Psoas muscle (tissue), 8 donors: Measurements from ENCODE around the gene CDC45. TPM values are rescaled to one million over a fixed set of nuclear protein-coding genes. Genes with fewer than 3 reads are reported as not detected.
A peak's percentile ranks its signal among the peaks of the same experiment; 100 is the strongest.

Source experiments
- ATAC-seq, 4 donors: fragments of 200-7000 bp; cut with Tn5 transposase; one replicate each; pipeline ENCODE4 v1.9.1; 2020; ENCODE audit warnings: moderate library complexity in 3 of 4, mild to moderate bottlenecking in 2 of 4
- DNase-seq, 2 donors: peaks; one replicate each; pipeline ENCODE4 v3.0.0-alpha.2; 2020
- H3K27ac ChIP-seq: fragments of 200-600 bp; one replicate; pipeline ENCODE4 v1.8.0; 2022
- H3K27me3 ChIP-seq, 3 donors: fragments of 200-600 bp in 1 of 3; one replicate each; pipeline versions ENCODE4 v1.6.1 to v1.8.0; 2013 to 2022; ENCODE audit warnings: low read length in 2 of 3, mild to moderate bottlenecking in 2 of 3, moderate library complexity in 1 of 3; ENCODE audit not compliant: insufficient read depth in 3 of 3
- H3K36me3 ChIP-seq, 2 donors: fragments of 200-600 bp in 1 of 2; one replicate each; pipeline versions ENCODE4 v1.6.1 to v1.8.0; 2013 to 2022; ENCODE audit warnings: low read depth in 1 of 2, mild to moderate bottlenecking in 1 of 2, moderate library complexity in 1 of 2; ENCODE audit not compliant: insufficient read depth in 1 of 2
- H3K4me1 ChIP-seq: fragments of 200-600 bp; one replicate; pipeline ENCODE4 v1.8.0; 2022
- H3K4me3 ChIP-seq: fragments of 200-600 bp; one replicate; pipeline ENCODE4 v1.8.0; 2022; ENCODE audit warnings: mild to moderate bottlenecking
- H3K9me3 ChIP-seq: fragments of 200-600 bp; one replicate; pipeline ENCODE4 v1.8.0; 2022
- CTCF ChIP-seq: fragments of 200-600 bp; IDR thresholded peaks from one replicate; pipeline ENCODE4 v1.8.0; 2022; ENCODE audit warnings: antibody characterized with exemption
- WGBS, 3 donors: extraction: QIAGEN DNeasy Blood & Tissue Kit; methylation state at CpG; one replicate each; pipeline versions ENCODE4 v1.1.6 to v1.1.7; 2013; 5-methylcytosine and 5-hydroxymethylcytosine counted together
- intact Hi-C, 2 donors: fragments of 100-400 bp; cut with DNase I; formaldehyde crosslinking; loops; one replicate each; pipeline versions ENCODE4 v1.11.0 to v1.14.2; 2022
- polyA plus RNA-seq, 3 donors: library from polyadenylated mRNA; stranded (reverse); fragments of 200-250 nt; gene quantifications; one replicate each; pipeline ENCODE4 v1.2.3, GENCODE V29; 2013
- total RNA-seq, 4 donors: library from RNA; stranded (reverse); fragmentation: NEBNext Ultra II Directional in 2 of 4; extraction: Animal tissue kit (Norgen Biotek cat#: 25700) in 2 of 4; gene quantifications; one replicate each; pipeline versions ENCODE4 v1.2.1 to v1.2.4, GENCODE V29; 2021 to 2023
- donor health status: healthy with polysubstance abuse.
- donor health status: DM: no; HTN: no; CAD: no; lungs with moderate emphysema.
- donor health status: Bipolar disorder and iron deficiency.
- donor health status: healthy.
- donor health status: DM: yes; HTN: yes; CAD: no.
- donor health status: DM: no; HTN: no; CAD: no.
- donor health status: DM: no; HTN: no; CAD: no.
- donor health status: DM: yes; HTN: yes; CAD: no.

Gene CDC45
- total and polyA plus RNA-seq, 7 donors, result 0.30 to 0.77 (median 0.71) TPM; not detected in 2

GRCh38 chr22:19477321-19478044 lies 2.2 kb upstream of the CDC45 start:
- no peak for TF ChIP-seq CTCF
- no peak for ATAC-seq
- H3K36me3 ChIP-seq, result peaks cover 3 to 31% of the 10 kb centered on the region in 2 donors
- intact Hi-C loops, result loop anchor here (5.0 to 10.0 kb wide), 2 partner anchors 35 to 183 kb away; partner anchors contain the start of gene CLTCL1 (in 1 of the 2)
- DNase-seq, result no peak
- peaks cover 52% of the 10 kb centered on the region for H3K4me1 ChIP-seq
- H3K4me3 ChIP-seq, result peak overlapping the region; percentile 84
- peak overlapping the region; percentile 97 for H3K27ac ChIP-seq
- 23 to 30% (median 29%) methylated on average over 5 of the region's 5 CpGs for WGBS, 3 donors
- H3K9me3 ChIP-seq, result no peaks in the 10 kb centered on the region
- H3K27me3 ChIP-seq, result no peaks in the 10 kb centered on the region

DNA sequence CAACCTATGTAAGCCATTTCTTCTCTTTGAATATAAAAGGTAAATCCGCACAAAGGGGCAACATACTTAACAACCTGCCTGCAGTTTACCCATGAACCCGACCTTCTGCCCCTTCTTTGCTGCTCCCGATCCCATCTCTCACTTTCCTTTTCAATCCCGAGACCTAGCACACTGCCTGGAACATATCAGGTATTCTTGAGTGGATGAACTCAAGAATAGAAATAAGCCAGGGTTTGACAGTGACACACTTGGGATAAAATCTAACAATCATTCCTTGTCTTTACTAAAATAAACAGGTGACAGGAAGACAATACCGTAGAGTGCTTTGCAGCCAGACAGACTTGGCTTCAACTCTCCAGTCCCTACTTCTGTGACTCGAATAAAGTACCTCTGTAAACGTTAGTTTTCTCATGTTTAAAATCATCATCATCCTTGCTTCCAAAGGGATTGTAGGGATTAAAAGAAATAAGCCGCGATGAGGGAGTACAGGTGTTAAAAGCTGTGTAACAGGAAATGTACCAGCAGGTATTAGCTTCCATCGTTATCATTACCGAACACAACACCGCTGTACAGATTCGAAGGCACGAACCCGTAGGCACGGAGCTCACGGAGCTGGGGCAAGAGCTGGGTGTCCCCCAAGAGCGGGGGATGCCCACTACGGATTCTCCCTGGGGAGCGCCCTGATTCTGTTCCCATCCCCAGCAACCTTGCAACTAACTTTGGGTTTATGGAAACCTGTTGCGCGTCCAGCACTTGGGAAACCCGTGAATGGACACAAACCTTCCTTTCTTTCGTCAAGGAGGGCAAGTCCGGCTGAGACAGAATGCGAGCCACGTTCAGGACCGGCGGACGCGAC lies 1.4 kb upstream of the CDC45 start:
- Histone ChIP-seq H3K36me3 (peaks cover 0 to 23% of the 10 kb centered on the region in 2 donors), H3K4me3 (peak overlapping the region; percentile 84), H3K4me1 (peaks cover 47% of the 10 kb centered on the region), H3K9me3 (no peaks in the 10 kb centered on the region), H3K27me3 (no peaks in the 10 kb centered on the region), H3K27ac (peak overlapping the region; percentile 97)
- DNase-seq (no peak), ATAC-seq (peak in 1 of 4 donors; percentile 6)
- WGBS, 3 donors, result 1% methylated on average over 23 to 31 of the region's 31 CpGs
- TF ChIP-seq CTCF, result no peak
- intact Hi-C loops, result loop anchor here (5.0 to 10.0 kb wide), 2 partner anchors 36 to 183 kb away; partner anchors contain the start of gene CLTCL1 (in 1 of the 2)

DNA sequence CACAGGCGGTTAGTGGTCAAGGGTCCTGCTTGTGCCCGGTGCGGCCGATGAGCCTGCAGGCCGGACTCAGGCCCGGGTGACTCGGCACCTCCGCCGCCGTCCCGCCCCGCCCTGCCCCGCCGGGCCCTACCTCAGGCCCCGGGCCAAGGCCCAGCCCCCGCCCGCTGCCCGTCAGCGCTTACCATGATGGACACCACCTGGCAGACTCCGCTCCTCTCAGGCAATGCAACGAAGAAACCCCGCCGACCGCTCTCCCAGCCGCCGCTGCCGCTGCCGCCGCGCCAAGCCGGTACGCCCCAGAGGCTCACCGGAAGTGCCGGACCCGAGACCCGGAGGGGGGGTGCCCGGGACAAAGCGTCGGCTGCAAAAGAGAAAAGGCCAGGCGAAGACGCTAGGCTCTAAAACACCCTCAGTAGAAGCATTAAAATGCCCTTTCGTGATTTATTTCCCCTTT lies 792 bp upstream of the CDC45 start, which contains the start of gene UFD1:
Gene UFD1 (minus strand): TSS at position 293 of the 454 bp plus-strand sequence. CDS start 108 bp downstream, at position 185.
- Histone ChIP-seq H3K27ac (peak within 1 kb of the TSS; percentile 97), H3K9me3 (no peaks in the 10 kb centered on the region), H3K36me3 (peaks cover 0 to 17% of the 10 kb centered on the region in 2 donors), H3K27me3 (no peaks in the 10 kb centered on the region), H3K4me3 (peak within 1 kb of the TSS; percentile 84), H3K4me1 (peaks cover 40% of the 10 kb centered on the region)
- intact Hi-C loops, result loop anchor here (5.0 to 10.0 kb wide), 2 partner anchors 37 to 184 kb away; partner anchors contain the start of gene CLTCL1 (in 1 of the 2)
- ATAC-seq (peak; percentile 83 to 87 (median 86)), DNase-seq (peak; percentile 89 to 96)
- no peak for TF ChIP-seq CTCF
- WGBS, 3 donors, result 0 to 1% (median 0%) methylated on average over 31 to 42 of the region's 42 CpGs

DNA sequence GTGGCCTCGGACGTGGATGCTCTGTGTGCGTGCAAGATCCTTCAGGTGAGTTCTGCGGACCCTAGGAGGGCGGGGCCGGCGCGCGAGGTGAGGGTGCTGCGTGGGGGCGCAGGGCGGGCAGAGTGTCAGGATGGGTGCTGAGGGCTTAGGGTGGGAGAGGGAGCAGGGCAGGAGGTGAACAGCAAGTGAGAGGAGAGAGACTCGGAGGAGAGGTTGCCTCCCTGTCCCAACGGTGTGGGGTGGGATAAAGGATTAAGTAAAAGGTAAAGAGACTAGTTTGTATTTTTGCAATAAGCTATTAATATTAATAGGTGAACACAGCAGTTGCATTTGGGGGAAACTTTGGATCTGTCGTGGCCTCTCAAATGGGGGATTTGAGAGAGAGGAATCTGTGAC lies 451 bp downstream of the CDC45 start:
- intact Hi-C loops, result no loop called here
- ATAC-seq (no peak), DNase-seq (no peak)
- no peaks in the 10 kb centered on the region for H3K9me3 ChIP-seq
- H3K4me1 ChIP-seq, result peaks cover 30% of the 10 kb centered on the region
- H3K27me3 ChIP-seq, result no peaks in the 10 kb centered on the region
- H3K27ac ChIP-seq, result peak overlapping the region; percentile 97
- 1 to 3% (median 2%) methylated on average over 14 to 15 of the region's 15 CpGs for WGBS, 3 donors
- H3K4me3 ChIP-seq, result peak overlapping the region; percentile 84
- H3K36me3 ChIP-seq, result peaks cover 0 to 4% of the 10 kb centered on the region in 2 donors
- no peak for TF ChIP-seq CTCF
